Ovary (tissue), 9 donors: ENCODE results near the gene GPRIN2. TPM values are rescaled to one million over a fixed set of nuclear protein-coding genes. Genes with fewer than 3 reads are reported as not detected.
A peak's percentile ranks its signal among the peaks of the same experiment; 100 is the strongest.

Experiments
- DNase-seq, 5 donors: peaks; one replicate each; pipeline ENCODE4 v3.0.0-alpha.2; 2019 to 2020
- H3K27ac ChIP-seq, 2 donors: fragments of 200-600 bp; one replicate each; pipeline versions ENCODE4 v1.5.1 to v1.8.0; 2019 to 2022
- H3K27me3 ChIP-seq: fragments of 200-600 bp; one replicate; pipeline ENCODE4 v1.8.0; 2022
- H3K36me3 ChIP-seq: fragments of 200-600 bp; sonication (generic); one replicate; pipeline ENCODE4 v1.5.1; 2019
- H3K4me1 ChIP-seq: one replicate; pipeline ENCODE4 v1.8.1; 2013; ENCODE audit warnings: mild to moderate bottlenecking, moderate library complexity; ENCODE audit not compliant: insufficient read depth
- H3K4me3 ChIP-seq: fragments of 200-600 bp; sonication (generic); one replicate; pipeline ENCODE4 v1.5.1; 2017
- H3K9me3 ChIP-seq, 2 donors: fragments of 200-600 bp in 1 of 2; sonication (generic) in 1 of 2; one replicate each; pipeline versions ENCODE4 v1.5.1 to v1.8.1; 2013 to 2019; ENCODE audit warnings: mild to moderate bottlenecking in 1 of 2, moderate library complexity in 1 of 2
- EP300 ChIP-seq: sonication (generic); formaldehyde crosslinking; IDR thresholded peaks from one replicate; pipeline ENCODE4 v1.6.1; 2017; ENCODE audit warnings: antibody characterized with exemption
- POLR2A ChIP-seq: fragments of 450-650 bp; IDR thresholded peaks from one replicate; pipeline ENCODE4 v1.6.1; 2017; ENCODE audit warnings: antibody characterized with exemption, mild to moderate bottlenecking, moderate library complexity
- WGBS, 3 donors: extraction: QIAGEN DNeasy Blood & Tissue Kit in 1 of 3; methylation state at CpG; one replicate each; pipeline versions ENCODE4 v1.1.5 to v1.1.7; 2013 to 2017; 5-methylcytosine and 5-hydroxymethylcytosine counted together
- intact Hi-C, 4 donors: fragments of 100-400 bp; cut with DNase I; formaldehyde crosslinking; loops; one replicate each; pipeline versions ENCODE4 v1.11.0 to v1.15.1; 2022 to 2023
- polyA plus RNA-seq, 2 donors: library from polyadenylated mRNA; stranded (reverse); fragments of 200-250 nt in 1 of 2; fragments of 350-450 nt in 1 of 2; fragmentation: Illumina TruSeq in 1 of 2; extraction: RNeasy Lipid Tissue Mini Kit (QIAGEN cat#74804) in 1 of 2; gene quantifications; one replicate each; pipeline ENCODE4 v1.2.3, GENCODE V29; 2013 to 2014
- total RNA-seq, 7 donors: library from RNA; depleted of rRNA in 2 of 7; stranded (reverse); fragments of >200 nt in 2 of 7; fragmentation: NEBNext Ultra II Directional in 3 of 7; extraction: Animal tissue kit (Norgen Biotek cat#: 25700) in 3 of 7; gene quantifications; one replicate each; pipeline versions ENCODE4 v1.1.0 to v1.2.4, GENCODE V29; 2016 to 2023
- TF ChIP-seq, protein P1 (sequence below), 3 donors: fragments of 450-650 bp in 2 of 3; fragments of 200-600 bp in 1 of 3; IDR thresholded peaks; one replicate each; pipeline versions ENCODE4 v1.5.1 to v1.8.0; 2016 to 2022; ENCODE audit warnings: antibody characterized with exemption in 3 of 3, mild to moderate bottlenecking in 1 of 3
- donor health status: DM: no; HTN: no; CAD: no; lungs with moderate emphysema.
- donor health status: DM: no; HTN: no; CAD: no.
- donor health status: Bipolar disorder and iron deficiency.
- donor health status: DM: yes; HTN: yes; CAD: no.
- donor health status: DM: no; HTN: no; CAD: no.
- donor health status: DM: yes; HTN: yes; CAD: no.

The GPRIN2 gene
- total and polyA plus RNA-seq, 9 donors = 0.22 to 2.4 (median 0.61) TPM; not detected in 4

GRCh38 chr10:46555366-46555712, 1.1 kb downstream of the GPRIN2 start:
- TF ChIP-seq POLR2A (no peak), EP300 (no peak)
- TF ChIP-seq, protein P1, sequence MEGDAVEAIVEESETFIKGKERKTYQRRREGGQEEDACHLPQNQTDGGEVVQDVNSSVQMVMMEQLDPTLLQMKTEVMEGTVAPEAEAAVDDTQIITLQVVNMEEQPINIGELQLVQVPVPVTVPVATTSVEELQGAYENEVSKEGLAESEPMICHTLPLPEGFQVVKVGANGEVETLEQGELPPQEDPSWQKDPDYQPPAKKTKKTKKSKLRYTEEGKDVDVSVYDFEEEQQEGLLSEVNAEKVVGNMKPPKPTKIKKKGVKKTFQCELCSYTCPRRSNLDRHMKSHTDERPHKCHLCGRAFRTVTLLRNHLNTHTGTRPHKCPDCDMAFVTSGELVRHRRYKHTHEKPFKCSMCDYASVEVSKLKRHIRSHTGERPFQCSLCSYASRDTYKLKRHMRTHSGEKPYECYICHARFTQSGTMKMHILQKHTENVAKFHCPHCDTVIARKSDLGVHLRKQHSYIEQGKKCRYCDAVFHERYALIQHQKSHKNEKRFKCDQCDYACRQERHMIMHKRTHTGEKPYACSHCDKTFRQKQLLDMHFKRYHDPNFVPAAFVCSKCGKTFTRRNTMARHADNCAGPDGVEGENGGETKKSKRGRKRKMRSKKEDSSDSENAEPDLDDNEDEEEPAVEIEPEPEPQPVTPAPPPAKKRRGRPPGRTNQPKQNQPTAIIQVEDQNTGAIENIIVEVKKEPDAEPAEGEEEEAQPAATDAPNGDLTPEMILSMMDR (IDR thresholded peaks at IDR 0.05) = no peak

DNA sequence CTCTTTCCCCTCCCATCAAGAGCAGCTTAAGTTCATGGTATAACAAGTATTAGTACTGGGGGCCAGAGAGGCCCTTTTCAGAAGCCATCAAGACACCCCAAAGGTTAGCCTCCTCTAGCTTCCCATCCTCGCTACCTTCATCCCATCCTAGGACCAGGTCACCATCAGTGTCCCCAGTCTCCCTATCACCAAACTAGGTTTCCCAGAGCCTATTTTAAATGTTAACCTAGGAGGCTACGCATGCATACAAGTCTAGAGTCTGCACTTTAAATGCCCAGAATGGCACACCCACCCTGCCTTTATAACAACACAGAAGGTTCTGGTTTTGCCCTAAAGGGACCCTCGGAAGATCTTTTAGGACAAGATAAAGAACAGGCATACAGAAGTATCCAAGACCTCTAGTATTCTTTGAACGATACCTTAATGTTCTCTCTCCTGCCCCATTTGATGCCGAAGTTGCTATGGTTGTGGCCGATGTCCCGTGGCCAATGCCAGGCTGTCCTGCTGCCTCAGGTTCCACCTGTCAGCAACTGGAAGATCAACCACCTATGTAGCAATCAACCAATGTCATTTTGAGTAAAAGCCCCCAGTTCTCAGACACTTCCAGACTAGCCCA, 2.2 kb downstream of the GPRIN2 start:
- intact Hi-C loops = no loop called here
- WGBS, 3 donors = 89 to 91% (median 90%) methylated on average over 7 of the region's 7 CpGs

More at GRCh38 chr10:46555366-46555712, 1.1 kb downstream of the GPRIN2 start:
- Histone ChIP-seq H3K27me3 (no peaks in the 10 kb centered on the region), H3K27ac (no peak overlapping the region), H3K9me3 (no peaks in the 10 kb centered on the region), H3K36me3 (no peaks in the 10 kb centered on the region), H3K4me1 (peaks cover 6% of the 10 kb centered on the region), H3K4me3 (no peak overlapping the region)
- 79 to 86% (median 82%) methylated on average over 4 of the region's 4 CpGs for WGBS, 3 donors
- DNase-seq = peak in 1 of 5 donors; percentile 12
- intact Hi-C loops = no loop called here

GRCh38 chr10:46553238-46554049, 3.0 kb downstream of the GPRIN2 start:
- peak in 4 of 5 donors; percentile 12 to 31 (median 17) for DNase-seq
- Histone ChIP-seq H3K4me1 (peaks cover 6% of the 10 kb centered on the region), H3K36me3 (no peaks in the 10 kb centered on the region), H3K27me3 (no peaks in the 10 kb centered on the region), H3K27ac (no peak overlapping the region), H3K4me3 (no peak overlapping the region), H3K9me3 (no peaks in the 10 kb centered on the region)
- TF ChIP-seq, protein P1 (IDR thresholded peaks at IDR 0.05) = no peak
- TF ChIP-seq EP300 (no peak), POLR2A (no peak)
- WGBS, 3 donors = 79 to 89% (median 85%) methylated on average over 2 of the region's 2 CpGs
- intact Hi-C loops = no loop called here

More for the DNA sequence above, 2.2 kb downstream of the GPRIN2 start:
- Histone ChIP-seq H3K36me3 (no peaks in the 10 kb centered on the region), H3K9me3 (no peaks in the 10 kb centered on the region), H3K27me3 (no peaks in the 10 kb centered on the region), H3K4me1 (peaks cover 6% of the 10 kb centered on the region), H3K4me3 (no peak overlapping the region), H3K27ac (no peak overlapping the region)
- TF ChIP-seq EP300 (no peak), POLR2A (no peak)
- TF ChIP-seq, protein P1 (IDR thresholded peaks at IDR 0.05) = no peak
- DNase-seq = peak in 1 of 5 donors; percentile 12

- 83 to 88% (median 86%) methylated on average over 10 of the region's 10 CpGs for WGBS, 3 donors
- no peaks in the 10 kb centered on the region for H3K36me3 ChIP-seq
- no peaks in the 10 kb centered on the region for H3K9me3 ChIP-seq
- no peak for TF ChIP-seq POLR2A
- TF ChIP-seq, protein P1 (IDR thresholded peaks at IDR 0.05) = no peak
- TF ChIP-seq EP300 = no peak
- DNase-seq = peak in 2 of 5 donors; percentile 6 to 13
- H3K4me3 ChIP-seq = no peak overlapping the region
- peaks cover 6% of the 10 kb centered on the region for H3K4me1 ChIP-seq
- H3K27ac ChIP-seq = no peak overlapping the region
- H3K27me3 ChIP-seq = no peaks in the 10 kb centered on the region
- intact Hi-C loops = no loop called here
Measured at GRCh38 chr10:46552526-46553237, 3.8 kb downstream of the GPRIN2 start.
